ENCODE data around the gene CBLB. TPM values are rescaled to one million over a fixed set of nuclear protein-coding genes. Genes with fewer than 3 reads are reported as not detected.

CBLB gene
- total RNA-seq (100 to 1,000 TPM in 1 of 2 experiments, 10 to 100 TPM in 1; 93.5 to 106 TPM), polyA plus RNA-seq (10 to 100 TPM; 17.0 to 39.7 TPM)

- Histone ChIP-seq H3K4me3 (ENCODE audit: low read length in 2 of 2) (peak within 1 kb of the TSS; percentile 93), H3K9me3 (ENCODE audit: control insufficient read depth in 1 of 2, low read length in 2 of 2) (no peaks in the 10 kb centered on the region), H3K27ac (ENCODE audit: low read depth, low read length) (peak within 1 kb of the TSS; percentile 84), H3K4me1 (ENCODE audit: insufficient read depth, low read length) (peaks cover 44% of the 10 kb centered on the region), H3K27me3 (ENCODE audit: insufficient read depth, low read length) (no peaks in the 10 kb centered on the region), H3K36me3 (ENCODE audit: insufficient read depth, low read length) (no peaks in the 10 kb centered on the region)
- Mint-ChIP-seq H3K36me3 (peaks cover 11 to 39% of the 10 kb centered on the region in 2 donors), H3K27me3 (no peaks in the 10 kb centered on the region), H3K4me3 (peak within 1 kb of the TSS; percentile 95 to 100 (median 99)), H3K4me1 (peaks cover 35 to 61% (median 47%) of the 10 kb centered on the region in 4 donors), H3K9me3 (no peaks in the 10 kb centered on the region), H3K27ac (peak within 1 kb of the TSS; percentile 87 to 100 (median 99))
- intact Hi-C loops (cut with micrococcal nuclease), result loop anchor here (1.0 to 10.0 kb wide), 7 partner anchors 38 to 501 kb away; no protein-coding TSS in a partner anchor
- ChIA-PET CTCF (ENCODE audit: partially characterized antibody) (interaction anchor here (0.8 to 2.2 kb wide), 5 partner anchors 10 to 115 kb away, joined by 3 to 6 read pairs (median 5); no protein-coding TSS in a partner anchor), POLR2A (ENCODE audit: partially characterized antibody) (interaction anchor here (0.6 to 3.1 kb wide), 26 partner anchors 8 to 500 kb away, joined by 3 to 30 read pairs (median 4); no protein-coding TSS in a partner anchor)
- peak; percentile 87 to 91 (median 89) for DNase-seq
Observed at GRCh38 chr3:105868742-105869530, at the start of gene CBLB. Gene CBLB, minus strand, starts transcription at chr3:105869012. Its CDS starts 1,435 bp downstream, at chr3:105867577.

GRCh38 chr3:105916767-105917166, 48.0 kb upstream of the CBLB start:
- intact Hi-C loops (cut with micrococcal nuclease), result no loop called here
- Mint-ChIP-seq H3K4me1 (peaks cover 5 to 15% (median 11%) of the 10 kb centered on the region in 4 donors), H3K9me3 (peaks cover 3 to 35% (median 22%) of the 10 kb centered on the region in 8 donors), H3K27ac (no peak overlapping the region), H3K4me3 (no peak overlapping the region), H3K36me3 (peaks cover 5 to 14% of the 10 kb centered on the region in 2 donors), H3K27me3 (no peaks in the 10 kb centered on the region)
- Histone ChIP-seq H3K36me3 (ENCODE audit: insufficient read depth, low read length) (no peaks in the 10 kb centered on the region), H3K9me3 (ENCODE audit: control insufficient read depth in 1 of 2, low read length in 2 of 2) (no peaks in the 10 kb centered on the region), H3K4me1 (ENCODE audit: insufficient read depth, low read length) (no peaks in the 10 kb centered on the region), H3K4me3 (ENCODE audit: low read length in 2 of 2) (no peak overlapping the region), H3K27me3 (ENCODE audit: insufficient read depth, low read length) (no peaks in the 10 kb centered on the region), H3K27ac (ENCODE audit: low read depth, low read length) (no peak overlapping the region)
- POLR2A ChIA-PET (ENCODE audit: partially characterized antibody), result no interaction called here
- CTCF ChIA-PET (ENCODE audit: partially characterized antibody), result no interaction called here
- DNase-seq, result no peak

GRCh38 chr3:105915524-105915923, 46.7 kb upstream of the CBLB start:
- Mint-ChIP-seq H3K27me3 (no peaks in the 10 kb centered on the region), H3K4me1 (peaks cover 5 to 15% (median 11%) of the 10 kb centered on the region in 4 donors), H3K27ac (no peak overlapping the region), H3K36me3 (peaks cover 4 to 10% of the 10 kb centered on the region in 2 donors), H3K4me3 (no peak overlapping the region), H3K9me3 (peaks cover 3 to 30% (median 18%) of the 10 kb centered on the region in 8 donors)
- no peak overlapping the region for H3K27ac ChIP-seq (ENCODE audit: low read depth, low read length)
- DNase-seq, result no peak
- ChIA-PET POLR2A (ENCODE audit: partially characterized antibody) (no interaction called here), CTCF (ENCODE audit: partially characterized antibody) (no interaction called here)
- intact Hi-C loops (cut with micrococcal nuclease), result no loop called here
- no peaks in the 10 kb centered on the region for H3K36me3 ChIP-seq (ENCODE audit: insufficient read depth, low read length)
- no peaks in the 10 kb centered on the region for H3K9me3 ChIP-seq (ENCODE audit: control insufficient read depth in 1 of 2, low read length in 2 of 2)
- H3K27me3 ChIP-seq (ENCODE audit: insufficient read depth, low read length), result no peaks in the 10 kb centered on the region
- H3K4me3 ChIP-seq (ENCODE audit: low read length in 2 of 2), result no peak overlapping the region
- no peaks in the 10 kb centered on the region for H3K4me1 ChIP-seq (ENCODE audit: insufficient read depth, low read length)

GRCh38 chr3:105913616-105914015, 44.8 kb upstream of the CBLB start:
- no peaks in the 10 kb centered on the region for H3K4me1 Mint-ChIP-seq

GRCh38 chr3:105912891-105913290, 44.1 kb upstream of the CBLB start:
- no peak overlapping the region for H3K27ac Mint-ChIP-seq
- intact Hi-C loops (cut with micrococcal nuclease), result no loop called here
- Histone ChIP-seq H3K4me1 (ENCODE audit: insufficient read depth, low read length) (no peaks in the 10 kb centered on the region), H3K36me3 (ENCODE audit: insufficient read depth, low read length) (no peaks in the 10 kb centered on the region), H3K27me3 (ENCODE audit: insufficient read depth, low read length) (no peaks in the 10 kb centered on the region), H3K9me3 (ENCODE audit: control insufficient read depth in 1 of 2, low read length in 2 of 2) (no peaks in the 10 kb centered on the region), H3K27ac (ENCODE audit: low read depth, low read length) (no peak overlapping the region), H3K4me3 (ENCODE audit: low read length in 2 of 2) (no peak overlapping the region)
- no peaks in the 10 kb centered on the region for H3K36me3 Mint-ChIP-seq
- no peak overlapping the region for H3K4me3 Mint-ChIP-seq
- peaks cover 3 to 13% (median 9%) of the 10 kb centered on the region in 8 donors for H3K9me3 Mint-ChIP-seq
- no peak for DNase-seq
- H3K27me3 Mint-ChIP-seq, result no peaks in the 10 kb centered on the region
- peaks cover 0 to 1% (median under 1%) of the 10 kb centered on the region in 4 donors for H3K4me1 Mint-ChIP-seq
- CTCF ChIA-PET (ENCODE audit: partially characterized antibody), result no interaction called here
- POLR2A ChIA-PET (ENCODE audit: partially characterized antibody), result no interaction called here

More at GRCh38 chr3:105913616-105914015, 44.8 kb upstream of the CBLB start:
- Mint-ChIP-seq H3K27me3 (no peaks in the 10 kb centered on the region), H3K9me3 (peaks cover 3 to 16% (median 9%) of the 10 kb centered on the region in 8 donors), H3K4me3 (no peak overlapping the region), H3K36me3 (no peaks in the 10 kb centered on the region), H3K27ac (no peak overlapping the region)
- Histone ChIP-seq H3K4me3 (ENCODE audit: low read length in 2 of 2) (no peak overlapping the region), H3K4me1 (ENCODE audit: insufficient read depth, low read length) (no peaks in the 10 kb centered on the region), H3K9me3 (ENCODE audit: control insufficient read depth in 1 of 2, low read length in 2 of 2) (no peaks in the 10 kb centered on the region), H3K36me3 (ENCODE audit: insufficient read depth, low read length) (no peaks in the 10 kb centered on the region), H3K27ac (ENCODE audit: low read depth, low read length) (no peak overlapping the region), H3K27me3 (ENCODE audit: insufficient read depth, low read length) (no peaks in the 10 kb centered on the region)
- no peak for DNase-seq
- intact Hi-C loops (cut with micrococcal nuclease), result no loop called here
- ChIA-PET POLR2A (ENCODE audit: partially characterized antibody) (interaction anchor here (0.7 kb wide), 1 partner anchor 44 kb away, joined by 3 read pairs; no protein-coding TSS in a partner anchor), CTCF (ENCODE audit: partially characterized antibody) (no interaction called here)

GRCh38 chr3:105911496-105911895, 42.7 kb upstream of the CBLB start:
- peaks cover 0 to 2% (median 1%) of the 10 kb centered on the region in 4 donors for H3K4me1 Mint-ChIP-seq
- no peak overlapping the region for H3K27ac Mint-ChIP-seq
- no peaks in the 10 kb centered on the region for H3K36me3 Mint-ChIP-seq
- H3K4me3 Mint-ChIP-seq, result no peak overlapping the region
- no peaks in the 10 kb centered on the region for H3K36me3 ChIP-seq (ENCODE audit: insufficient read depth, low read length)
- H3K27me3 ChIP-seq (ENCODE audit: insufficient read depth, low read length), result no peaks in the 10 kb centered on the region
- no peaks in the 10 kb centered on the region for H3K27me3 Mint-ChIP-seq
- intact Hi-C loops (cut with micrococcal nuclease), result no loop called here
- H3K9me3 ChIP-seq (ENCODE audit: control insufficient read depth in 1 of 2, low read length in 2 of 2), result no peaks in the 10 kb centered on the region
- ChIA-PET POLR2A (ENCODE audit: partially characterized antibody) (no interaction called here), CTCF (ENCODE audit: partially characterized antibody) (no interaction called here)
- no peak overlapping the region for H3K4me3 ChIP-seq (ENCODE audit: low read length in 2 of 2)
- H3K4me1 ChIP-seq (ENCODE audit: insufficient read depth, low read length), result no peaks in the 10 kb centered on the region
- DNase-seq, result no peak
- H3K9me3 Mint-ChIP-seq, result peaks cover 3 to 9% (median 6%) of the 10 kb centered on the region in 8 donors
- no peak overlapping the region for H3K27ac ChIP-seq (ENCODE audit: low read depth, low read length)

GRCh38 chr3:105907777-105908176, 39.0 kb upstream of the CBLB start:
- Histone ChIP-seq H3K27ac (ENCODE audit: low read depth, low read length) (no peak overlapping the region), H3K4me3 (ENCODE audit: low read length in 2 of 2) (no peak overlapping the region), H3K36me3 (ENCODE audit: insufficient read depth, low read length) (no peaks in the 10 kb centered on the region), H3K9me3 (ENCODE audit: control insufficient read depth in 1 of 2, low read length in 2 of 2) (no peaks in the 10 kb centered on the region), H3K27me3 (ENCODE audit: insufficient read depth, low read length) (no peaks in the 10 kb centered on the region), H3K4me1 (ENCODE audit: insufficient read depth, low read length) (no peaks in the 10 kb centered on the region)
- intact Hi-C loops (cut with micrococcal nuclease), result no loop called here
- peaks cover 0 to 2% (median 1%) of the 10 kb centered on the region in 4 donors for H3K4me1 Mint-ChIP-seq
- H3K27me3 Mint-ChIP-seq, result no peaks in the 10 kb centered on the region
- ChIA-PET CTCF (ENCODE audit: partially characterized antibody) (interaction anchor here (0.7 kb wide), 1 partner anchor 219 kb away, joined by 3 read pairs; no protein-coding TSS in a partner anchor), POLR2A (ENCODE audit: partially characterized antibody) (no interaction called here)
- no peak overlapping the region for H3K4me3 Mint-ChIP-seq
- DNase-seq, result no peak
- H3K27ac Mint-ChIP-seq, result no peak overlapping the region
- H3K9me3 Mint-ChIP-seq, result peaks cover 0 to 7% (median 0%) of the 10 kb centered on the region in 8 donors
- H3K36me3 Mint-ChIP-seq, result no peaks in the 10 kb centered on the region
